ENCODE results near the gene GABARAPL2.
A peak's percentile ranks its signal among the peaks of the same experiment; 100 is the strongest.

GABARAPL2 gene

GRCh38 chr16:75621170-75621477 is 54.9 kb downstream of the GABARAPL2 start:
- Histone ChIP-seq H3K4me3 (ENCODE audit: low read depth in 1 of 2, low read length in 2 of 2) (no peak overlapping the region), H3K36me3 (ENCODE audit: control insufficient read depth in 1 of 2, insufficient read depth in 2 of 2, low read length in 2 of 2) (peaks cover 27 to 45% of the 10 kb centered on the region in 2 donors), H3K4me1 (ENCODE audit: control insufficient read depth in 1 of 2, insufficient read depth in 2 of 2, low read length in 2 of 2) (peaks cover 5 to 13% of the 10 kb centered on the region in 2 donors), H3K27ac (ENCODE audit: low read length) (no peak overlapping the region), H3K9me3 (ENCODE audit: control insufficient read depth in 1 of 2, low read length in 2 of 2) (no peaks in the 10 kb centered on the region), H3K27me3 (ENCODE audit: low read depth, low read length) (no peaks in the 10 kb centered on the region)

- H3K27ac ChIP-seq (ENCODE audit: low read length): peak within 1 kb of the TSS; percentile 96
- H3K4me3 ChIP-seq (ENCODE audit: low read depth in 1 of 2, low read length in 2 of 2): peak within 1 kb of the TSS; percentile 77 to 86
- H3K4me1 ChIP-seq (ENCODE audit: control insufficient read depth in 1 of 2, insufficient read depth in 2 of 2, low read length in 2 of 2): peaks cover 5 to 13% of the 10 kb centered on the region in 2 donors
- peaks cover 35 to 44% of the 10 kb centered on the region in 2 donors for H3K36me3 ChIP-seq (ENCODE audit: control insufficient read depth in 1 of 2, insufficient read depth in 2 of 2, low read length in 2 of 2)
- no peaks in the 10 kb centered on the region for H3K9me3 ChIP-seq (ENCODE audit: control insufficient read depth in 1 of 2, low read length in 2 of 2)
- H3K27me3 ChIP-seq (ENCODE audit: low read depth, low read length): no peaks in the 10 kb centered on the region
Measured at GRCh38 chr16:75622761-75623605, 56.8 kb downstream of the GABARAPL2 start, which contains the start of gene ADAT1. Gene ADAT1 (minus strand): TSS chr16:75623281. CDS start chr16:75620799, 2,482 bp downstream.

- Histone ChIP-seq H3K36me3 (ENCODE audit: control insufficient read depth in 1 of 2, insufficient read depth in 2 of 2, low read length in 2 of 2) (peaks cover 44 to 45% of the 10 kb centered on the region in 2 donors), H3K27me3 (ENCODE audit: low read depth, low read length) (no peaks in the 10 kb centered on the region), H3K4me1 (ENCODE audit: control insufficient read depth in 1 of 2, insufficient read depth in 2 of 2, low read length in 2 of 2) (peaks cover 5 to 13% of the 10 kb centered on the region in 2 donors), H3K4me3 (ENCODE audit: low read depth in 1 of 2, low read length in 2 of 2) (no peak overlapping the region), H3K27ac (ENCODE audit: low read length) (no peak overlapping the region), H3K9me3 (ENCODE audit: control insufficient read depth in 1 of 2, low read length in 2 of 2) (no peaks in the 10 kb centered on the region)
Measured at GRCh38 chr16:75624921-75625334, 58.7 kb downstream of the GABARAPL2 start.

GRCh38 chr16:75626806-75627205 is 60.6 kb downstream of the GABARAPL2 start:
- H3K9me3 ChIP-seq (ENCODE audit: control insufficient read depth in 1 of 2, low read length in 2 of 2): no peaks in the 10 kb centered on the region
- H3K27me3 ChIP-seq (ENCODE audit: low read depth, low read length): no peaks in the 10 kb centered on the region
- H3K27ac ChIP-seq (ENCODE audit: low read length): no peak overlapping the region
- H3K4me1 ChIP-seq (ENCODE audit: control insufficient read depth in 1 of 2, insufficient read depth in 2 of 2, low read length in 2 of 2): peaks cover 5 to 7% of the 10 kb centered on the region in 2 donors
- H3K36me3 ChIP-seq (ENCODE audit: control insufficient read depth in 1 of 2, insufficient read depth in 2 of 2, low read length in 2 of 2): peaks cover 53 to 60% of the 10 kb centered on the region in 2 donors
- H3K4me3 ChIP-seq (ENCODE audit: low read depth in 1 of 2, low read length in 2 of 2): no peak overlapping the region

Measured in muscle layer of duodenum (tissue), 2 donors.